Measurements from ENCODE around the gene SHISAL1. TPM values are rescaled to one million over a fixed set of nuclear protein-coding genes. Genes with fewer than 3 reads are reported as not detected.

SHISAL1 gene
- total and polyA plus RNA-seq, 2 donors (not counting 3 experiments of a cell fraction or from before 2014, with no cell fraction given) = 0.01 to 0.07 TPM

DNA sequence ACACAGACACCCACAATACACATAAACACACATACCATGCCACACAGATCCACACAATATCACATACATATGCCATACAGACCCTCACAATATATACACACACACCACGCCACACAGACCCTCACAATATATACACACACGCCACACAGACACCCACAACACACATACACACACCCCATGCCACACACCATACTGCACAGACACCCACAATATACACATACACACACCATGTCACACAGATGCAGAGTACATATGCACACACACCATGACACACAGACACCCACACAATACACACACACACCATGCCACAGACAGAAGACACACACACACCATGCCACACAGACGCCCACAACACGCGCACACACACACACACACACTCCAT lies 43.6 kb downstream of the SHISAL1 start:
- dilution Hi-C loops (cut with MboI; ENCODE audit: extremely low pct_ligation_motif_present, low sequenced_read_pairs) (no loop called here), intact Hi-C loops (cut with micrococcal nuclease) (no loop called here)
- no peaks in the 10 kb centered on the region for H3K9me3 ChIP-seq (replicated peaks; ENCODE audit: control insufficient read depth, insufficient read depth, low read length)
- no peaks in the 10 kb centered on the region for H3K9me1 ChIP-seq (replicated peaks; ENCODE audit: control insufficient read depth, extremely low read depth, insufficient read depth, low read length)
- no peaks in the 10 kb centered on the region for H4K20me1 ChIP-seq (replicated peaks; ENCODE audit: control insufficient read depth, extremely low read depth, insufficient read depth, low read length)
- H3K4me1 ChIP-seq (ENCODE audit: control insufficient read depth, extremely low read depth, insufficient read depth, low read length) = no peaks in the 10 kb centered on the region
- H3K4me2 ChIP-seq (ENCODE audit: insufficient read depth, low read length) = no peak overlapping the region
- FAIRE-seq (no peak), DNase-seq (ENCODE audit: low read depth, low spot score) (no peak)
- CTCF ChIA-PET = no interaction called here
- POLR2A ChIA-PET = no interaction called here
- no peaks in the 10 kb centered on the region for H3K79me2 ChIP-seq (ENCODE audit: control insufficient read depth, insufficient read depth, low read length)
- TF ChIP-seq POLR2AphosphoS5 (IDR thresholded peaks at IDR 0.05; ENCODE audit: insufficient read depth, low read depth, low read length) (no peak), MYC (IDR thresholded peaks at IDR 0.05; ENCODE audit: low read depth, low read length) (no peak), FOS (IDR thresholded peaks at IDR 0.05; ENCODE audit: borderline replicate concordance, insufficient read depth, low read length) (no peak), EZH2 (IDR thresholded peaks at IDR 0.05; ENCODE audit: borderline replicate concordance, low read depth, low read length, severe bottlenecking) (no peak), GATA2 (IDR thresholded peaks at IDR 0.05; ENCODE audit: insufficient read depth, insufficient read length, low read depth, low read length) (no peak)
- no peak overlapping the region for H3K27ac ChIP-seq (ENCODE audit: insufficient read depth, low read depth, low read length)
- no peaks in the 10 kb centered on the region for H3K27me3 ChIP-seq (ENCODE audit: control insufficient read depth in 2 of 2, insufficient read depth in 2 of 2, low read length in 2 of 2)
- BruUV-seq (replicated peaks) = no TSS peak
- H3K36me3 ChIP-seq (ENCODE audit: control insufficient read depth in 2 of 2, extremely low read depth in 1 of 2, insufficient read depth in 2 of 2, low read length in 2 of 2) = no peaks in the 10 kb centered on the region
- no peak overlapping the region for H3K4me3 ChIP-seq (replicated peaks in 1 of 3; ENCODE audit: insufficient read depth in 1 of 3, low read depth in 1 of 3, low read length in 3 of 3)
- H2AFZ ChIP-seq (ENCODE audit: low read depth, low read length) = no peak overlapping the region
- H3K9ac ChIP-seq (replicated peaks; ENCODE audit: extremely low read depth, insufficient read depth, low read length) = no peak overlapping the region

DNA sequence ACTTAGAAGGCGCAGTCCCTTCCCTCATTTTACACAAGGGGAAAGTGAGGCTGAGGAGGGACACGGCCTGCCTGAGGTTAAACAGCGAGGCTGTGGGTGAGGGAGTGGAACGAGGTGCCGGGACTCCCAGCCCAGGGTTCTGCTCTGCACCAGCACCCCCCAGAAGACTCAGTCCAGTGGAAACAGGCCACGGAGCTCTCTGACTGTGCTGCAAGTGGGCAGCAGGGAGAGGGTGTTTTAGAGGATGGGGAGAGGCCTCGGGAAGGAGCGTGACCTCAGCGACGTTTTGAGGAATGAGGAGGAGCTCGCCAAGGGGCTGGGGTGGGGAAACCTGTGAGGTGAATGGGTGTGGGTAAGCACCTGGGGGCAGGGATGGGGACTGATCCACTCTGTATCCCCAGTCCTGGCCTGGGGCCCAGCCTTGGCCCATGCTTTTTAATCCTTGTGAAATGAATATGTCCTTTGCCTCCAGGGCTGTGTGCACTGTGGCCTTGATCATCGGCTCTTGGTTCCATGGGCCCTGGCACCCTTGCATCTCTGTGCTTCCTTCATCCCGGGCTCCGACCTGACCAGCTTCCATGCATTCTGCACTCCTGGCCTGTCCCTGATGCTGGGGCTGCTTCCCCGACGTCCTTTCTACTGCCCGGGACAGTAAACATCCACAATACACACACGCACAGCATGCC lies 44.2 kb downstream of the SHISAL1 start:
- Histone ChIP-seq H3K4me2 (ENCODE audit: insufficient read depth, low read length) (no peak overlapping the region), H3K9ac (replicated peaks; ENCODE audit: extremely low read depth, insufficient read depth, low read length) (no peak overlapping the region), H3K27me3 (ENCODE audit: control insufficient read depth in 2 of 2, insufficient read depth in 2 of 2, low read length in 2 of 2) (no peaks in the 10 kb centered on the region), H2AFZ (ENCODE audit: low read depth, low read length) (no peak overlapping the region), H3K9me1 (replicated peaks; ENCODE audit: control insufficient read depth, extremely low read depth, insufficient read depth, low read length) (no peaks in the 10 kb centered on the region), H3K36me3 (ENCODE audit: control insufficient read depth in 2 of 2, extremely low read depth in 1 of 2, insufficient read depth in 2 of 2, low read length in 2 of 2) (no peaks in the 10 kb centered on the region), H3K4me3 (replicated peaks in 1 of 3; ENCODE audit: insufficient read depth in 1 of 3, low read depth in 1 of 3, low read length in 3 of 3) (no peak overlapping the region), H3K27ac (ENCODE audit: insufficient read depth, low read depth, low read length) (no peak overlapping the region), H4K20me1 (replicated peaks; ENCODE audit: control insufficient read depth, extremely low read depth, insufficient read depth, low read length) (no peaks in the 10 kb centered on the region), H3K79me2 (ENCODE audit: control insufficient read depth, insufficient read depth, low read length) (no peaks in the 10 kb centered on the region), H3K9me3 (replicated peaks; ENCODE audit: control insufficient read depth, insufficient read depth, low read length) (no peaks in the 10 kb centered on the region), H3K4me1 (ENCODE audit: control insufficient read depth, extremely low read depth, insufficient read depth, low read length) (no peaks in the 10 kb centered on the region)
- FAIRE-seq (no peak), DNase-seq (ENCODE audit: low read depth, low spot score) (no peak)
- ChIA-PET CTCF (no interaction called here), POLR2A (interaction anchor here (0.5 kb wide), 1 partner anchor 22 kb away, joined by 5 read pairs; no protein-coding TSS in a partner anchor)
- intact Hi-C loops (cut with micrococcal nuclease) (no loop called here), dilution Hi-C loops (cut with MboI; ENCODE audit: extremely low pct_ligation_motif_present, low sequenced_read_pairs) (no loop called here)
- BruUV-seq (replicated peaks) = no TSS peak
- TF ChIP-seq, protein P1, sequence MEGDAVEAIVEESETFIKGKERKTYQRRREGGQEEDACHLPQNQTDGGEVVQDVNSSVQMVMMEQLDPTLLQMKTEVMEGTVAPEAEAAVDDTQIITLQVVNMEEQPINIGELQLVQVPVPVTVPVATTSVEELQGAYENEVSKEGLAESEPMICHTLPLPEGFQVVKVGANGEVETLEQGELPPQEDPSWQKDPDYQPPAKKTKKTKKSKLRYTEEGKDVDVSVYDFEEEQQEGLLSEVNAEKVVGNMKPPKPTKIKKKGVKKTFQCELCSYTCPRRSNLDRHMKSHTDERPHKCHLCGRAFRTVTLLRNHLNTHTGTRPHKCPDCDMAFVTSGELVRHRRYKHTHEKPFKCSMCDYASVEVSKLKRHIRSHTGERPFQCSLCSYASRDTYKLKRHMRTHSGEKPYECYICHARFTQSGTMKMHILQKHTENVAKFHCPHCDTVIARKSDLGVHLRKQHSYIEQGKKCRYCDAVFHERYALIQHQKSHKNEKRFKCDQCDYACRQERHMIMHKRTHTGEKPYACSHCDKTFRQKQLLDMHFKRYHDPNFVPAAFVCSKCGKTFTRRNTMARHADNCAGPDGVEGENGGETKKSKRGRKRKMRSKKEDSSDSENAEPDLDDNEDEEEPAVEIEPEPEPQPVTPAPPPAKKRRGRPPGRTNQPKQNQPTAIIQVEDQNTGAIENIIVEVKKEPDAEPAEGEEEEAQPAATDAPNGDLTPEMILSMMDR (IDR thresholded peaks at IDR 0.05; ENCODE audit: extremely low read depth in 1 of 2, insufficient read depth in 1 of 2, low read depth in 1 of 2, low read length in 2 of 2) = no peak
- no peak for TF ChIP-seq EZH2 (IDR thresholded peaks at IDR 0.05; ENCODE audit: borderline replicate concordance, low read depth, low read length, severe bottlenecking)
